ENCODE measurements around the gene PLB1.
A peak's percentile ranks its signal among the peaks of the same experiment; 100 is the strongest.

Gene PLB1

DNA sequence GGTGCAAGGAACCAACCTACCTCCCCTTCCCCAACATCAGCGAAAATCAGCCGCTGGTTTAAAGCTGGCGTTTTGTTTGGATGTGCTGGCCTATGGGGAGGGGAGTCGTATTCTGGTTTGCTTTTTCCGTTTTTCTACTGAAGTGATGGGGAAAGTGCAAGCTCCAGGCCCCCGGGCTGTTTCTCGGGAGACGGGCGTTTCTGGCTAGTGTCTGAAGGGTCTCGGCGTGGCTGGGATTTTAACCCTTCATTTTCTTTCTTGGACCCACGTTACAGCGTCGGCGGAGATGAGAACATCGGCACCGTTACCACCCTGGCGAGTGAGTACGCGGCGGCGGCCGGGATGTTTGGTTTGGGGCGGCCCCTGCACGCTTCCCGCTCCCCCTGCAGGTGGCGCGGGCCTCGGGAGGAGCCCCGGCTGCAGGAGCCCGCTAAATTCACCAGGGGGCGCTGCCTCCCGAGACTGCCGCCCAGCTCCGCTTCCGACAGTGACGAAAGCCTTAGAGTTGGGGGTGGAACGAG, 70.7 kb downstream of the PLB1 start:
- Histone ChIP-seq H3K4me2 (ENCODE audit: insufficient read depth, low read length) (peak overlapping the region; percentile 83), H4K20me1 (ENCODE audit: insufficient read depth, low read length) (no peaks in the 10 kb centered on the region), H3K79me2 (ENCODE audit: insufficient read depth, low read length) (no peaks in the 10 kb centered on the region), H3K9me3 (ENCODE audit: insufficient read depth, low read length, severe bottlenecking) (no peaks in the 10 kb centered on the region), H3K9ac (ENCODE audit: low read depth, low read length) (peak overlapping the region; percentile 59), H2AFZ (ENCODE audit: low read depth, low read length) (peak overlapping the region; percentile 98), H3K4me1 (ENCODE audit: insufficient read depth, low read length) (peaks cover 18% of the 10 kb centered on the region), H3K36me3 (ENCODE audit: insufficient read depth, low read length) (no peaks in the 10 kb centered on the region), H3K27me3 (ENCODE audit: insufficient read depth, low read length, poor library complexity) (no peaks in the 10 kb centered on the region), H3K27ac (ENCODE audit: low read length) (peak overlapping the region; percentile 67), H3K4me3 (ENCODE audit: low read depth in 1 of 2, low read length in 2 of 2) (peak overlapping the region; percentile 55 to 73; a peak in 3 of 4 replicates)
- peak; percentile 91 for DNase-seq
- TF ChIP-seq, protein P1, sequence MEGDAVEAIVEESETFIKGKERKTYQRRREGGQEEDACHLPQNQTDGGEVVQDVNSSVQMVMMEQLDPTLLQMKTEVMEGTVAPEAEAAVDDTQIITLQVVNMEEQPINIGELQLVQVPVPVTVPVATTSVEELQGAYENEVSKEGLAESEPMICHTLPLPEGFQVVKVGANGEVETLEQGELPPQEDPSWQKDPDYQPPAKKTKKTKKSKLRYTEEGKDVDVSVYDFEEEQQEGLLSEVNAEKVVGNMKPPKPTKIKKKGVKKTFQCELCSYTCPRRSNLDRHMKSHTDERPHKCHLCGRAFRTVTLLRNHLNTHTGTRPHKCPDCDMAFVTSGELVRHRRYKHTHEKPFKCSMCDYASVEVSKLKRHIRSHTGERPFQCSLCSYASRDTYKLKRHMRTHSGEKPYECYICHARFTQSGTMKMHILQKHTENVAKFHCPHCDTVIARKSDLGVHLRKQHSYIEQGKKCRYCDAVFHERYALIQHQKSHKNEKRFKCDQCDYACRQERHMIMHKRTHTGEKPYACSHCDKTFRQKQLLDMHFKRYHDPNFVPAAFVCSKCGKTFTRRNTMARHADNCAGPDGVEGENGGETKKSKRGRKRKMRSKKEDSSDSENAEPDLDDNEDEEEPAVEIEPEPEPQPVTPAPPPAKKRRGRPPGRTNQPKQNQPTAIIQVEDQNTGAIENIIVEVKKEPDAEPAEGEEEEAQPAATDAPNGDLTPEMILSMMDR (IDR thresholded peaks at IDR 0.05; ENCODE audit: borderline replicate concordance, extremely low read depth, low read length, poor library complexity, severe bottlenecking): peak; percentile 97
- TF ChIP-seq EZH2 (IDR thresholded peaks at IDR 0.05; ENCODE audit: borderline replicate concordance, low read depth, low read length, severe bottlenecking): no peak
- peak; percentile 95 for ATAC-seq (ENCODE audit: insufficient read depth, low read depth)

DNA sequence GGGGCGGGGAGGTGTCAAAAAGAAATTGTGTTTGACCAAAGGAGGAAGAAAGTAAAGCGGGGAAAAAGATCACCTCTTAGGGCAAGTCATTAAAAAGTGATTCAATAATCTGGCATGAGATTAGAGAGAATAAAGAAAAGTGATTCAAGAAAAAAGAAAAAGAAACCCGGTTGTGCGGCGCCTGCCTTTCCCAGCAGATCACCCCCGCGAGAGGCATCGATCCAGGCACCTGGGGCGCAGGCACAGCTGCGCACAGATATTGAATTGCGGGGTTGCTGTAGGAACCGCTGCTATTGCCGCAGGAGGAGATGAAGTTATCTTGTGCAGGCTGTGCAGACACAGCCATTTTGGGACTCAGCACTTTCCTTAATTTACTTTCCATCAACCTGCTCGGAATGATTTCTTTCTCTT, 71.2 kb downstream of the PLB1 start:
- peak; percentile 59 for ATAC-seq (ENCODE audit: insufficient read depth, low read depth)
- Histone ChIP-seq H3K27me3 (ENCODE audit: insufficient read depth, low read length, poor library complexity) (no peaks in the 10 kb centered on the region), H3K9ac (ENCODE audit: low read depth, low read length) (peak overlapping the region; percentile 59), H4K20me1 (ENCODE audit: insufficient read depth, low read length) (no peaks in the 10 kb centered on the region), H3K79me2 (ENCODE audit: insufficient read depth, low read length) (no peaks in the 10 kb centered on the region), H3K4me1 (ENCODE audit: insufficient read depth, low read length) (peaks cover 18% of the 10 kb centered on the region), H3K36me3 (ENCODE audit: insufficient read depth, low read length) (no peaks in the 10 kb centered on the region), H3K4me2 (ENCODE audit: insufficient read depth, low read length) (peak overlapping the region; percentile 83), H3K9me3 (ENCODE audit: insufficient read depth, low read length, severe bottlenecking) (no peaks in the 10 kb centered on the region), H3K27ac (ENCODE audit: low read length) (peak overlapping the region; percentile 64), H3K4me3 (ENCODE audit: low read depth in 1 of 2, low read length in 2 of 2) (peak overlapping the region; percentile 55 to 73; a peak in 3 of 4 replicates), H2AFZ (ENCODE audit: low read depth, low read length) (peak overlapping the region; percentile 98)
- TF ChIP-seq, protein P1 (IDR thresholded peaks at IDR 0.05; ENCODE audit: borderline replicate concordance, extremely low read depth, low read length, poor library complexity, severe bottlenecking): no peak
- peak; percentile 56 for DNase-seq

DNA sequence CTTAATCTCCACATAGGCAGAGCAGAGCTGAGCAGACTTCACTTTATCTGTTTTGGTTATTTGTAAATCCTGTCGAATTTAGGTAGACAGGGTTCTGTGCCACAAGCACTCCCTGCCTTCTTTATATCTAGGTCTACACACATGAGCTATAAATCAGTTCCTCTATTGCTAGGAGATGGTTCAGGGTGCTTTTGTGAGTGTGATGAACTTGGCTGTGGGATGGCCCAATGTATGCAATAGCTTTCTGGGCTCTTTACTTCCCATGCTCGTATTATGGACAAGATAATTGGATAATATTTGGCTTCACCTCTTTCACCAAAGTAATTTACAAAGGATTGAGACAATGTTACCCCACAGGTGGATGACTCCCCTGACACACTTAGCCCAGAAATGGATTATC, 72.2 kb downstream of the PLB1 start:
- Histone ChIP-seq H2AFZ (ENCODE audit: low read depth, low read length) (no peak overlapping the region), H3K4me2 (ENCODE audit: insufficient read depth, low read length) (no peak overlapping the region), H3K4me1 (ENCODE audit: insufficient read depth, low read length) (peaks cover 18% of the 10 kb centered on the region), H3K9me3 (ENCODE audit: insufficient read depth, low read length, severe bottlenecking) (no peaks in the 10 kb centered on the region), H3K36me3 (ENCODE audit: insufficient read depth, low read length) (no peaks in the 10 kb centered on the region), H3K4me3 (ENCODE audit: low read depth in 1 of 2, low read length in 2 of 2) (no peak overlapping the region), H3K27me3 (ENCODE audit: insufficient read depth, low read length, poor library complexity) (no peaks in the 10 kb centered on the region), H3K79me2 (ENCODE audit: insufficient read depth, low read length) (no peaks in the 10 kb centered on the region), H3K27ac (ENCODE audit: low read length) (no peak overlapping the region), H3K9ac (ENCODE audit: low read depth, low read length) (no peak overlapping the region), H4K20me1 (ENCODE audit: insufficient read depth, low read length) (no peaks in the 10 kb centered on the region)
- ATAC-seq (ENCODE audit: insufficient read depth, low read depth): no peak
- DNase-seq: no peak
- TF ChIP-seq, protein P1 (IDR thresholded peaks at IDR 0.05; ENCODE audit: borderline replicate concordance, extremely low read depth, low read length, poor library complexity, severe bottlenecking): no peak
- TF ChIP-seq EZH2 (IDR thresholded peaks at IDR 0.05; ENCODE audit: borderline replicate concordance, low read depth, low read length, severe bottlenecking): no peak

DNA sequence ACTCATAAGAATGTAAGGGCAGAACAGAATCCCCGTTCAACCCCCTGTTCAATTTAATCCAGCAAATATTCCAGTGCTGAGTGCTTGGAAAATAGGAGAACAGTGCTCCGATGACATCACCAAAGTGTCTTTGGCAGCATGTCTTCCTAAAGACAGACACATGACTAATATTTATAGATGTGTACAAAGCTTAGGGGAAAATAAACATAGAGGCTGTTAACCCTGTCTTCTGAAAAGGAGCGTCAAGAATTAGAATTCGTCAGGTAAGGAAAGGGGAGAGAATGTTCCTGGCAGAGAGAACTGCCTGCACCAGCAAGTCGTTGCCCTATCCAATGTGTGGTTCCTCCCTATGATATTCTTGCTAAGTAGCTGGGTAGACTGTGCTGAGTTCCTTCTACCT, 72.7 kb downstream of the PLB1 start:
- Histone ChIP-seq H3K36me3 (ENCODE audit: insufficient read depth, low read length) (no peaks in the 10 kb centered on the region), H3K27ac (ENCODE audit: low read length) (no peak overlapping the region), H3K79me2 (ENCODE audit: insufficient read depth, low read length) (no peaks in the 10 kb centered on the region), H3K4me1 (ENCODE audit: insufficient read depth, low read length) (peaks cover 18% of the 10 kb centered on the region), H3K4me3 (ENCODE audit: low read depth in 1 of 2, low read length in 2 of 2) (no peak overlapping the region), H3K9ac (ENCODE audit: low read depth, low read length) (no peak overlapping the region), H3K9me3 (ENCODE audit: insufficient read depth, low read length, severe bottlenecking) (no peaks in the 10 kb centered on the region), H4K20me1 (ENCODE audit: insufficient read depth, low read length) (no peaks in the 10 kb centered on the region), H2AFZ (ENCODE audit: low read depth, low read length) (no peak overlapping the region), H3K4me2 (ENCODE audit: insufficient read depth, low read length) (no peak overlapping the region), H3K27me3 (ENCODE audit: insufficient read depth, low read length, poor library complexity) (no peaks in the 10 kb centered on the region)
- ATAC-seq (ENCODE audit: insufficient read depth, low read depth): no peak
- TF ChIP-seq EZH2 (IDR thresholded peaks at IDR 0.05; ENCODE audit: borderline replicate concordance, low read depth, low read length, severe bottlenecking): no peak
- TF ChIP-seq, protein P1 (IDR thresholded peaks at IDR 0.05; ENCODE audit: borderline replicate concordance, extremely low read depth, low read length, poor library complexity, severe bottlenecking): no peak
- DNase-seq: no peak

Data from DND-41 (cell line).